HepG2 (cell line): ENCODE results near the gene PARVB. TPM values are rescaled to one million over a fixed set of nuclear protein-coding genes. Genes with fewer than 3 reads are reported as not detected.

Experiments used
- ATAC-seq: fragments of 200-7000 bp; cut with Tn5 transposase; 3 replicates; pipeline ENCODE4 v1.9.1; 2020; ENCODE audit warnings: mild to moderate bottlenecking, moderate library complexity
- BruUV-seq: library from RNA; stranded (reverse); fragments of 400-500 nt; replicated peaks from 2 replicates; lab custom pipeline; 2021; lab: Mats Ljungman, UMichigan
- CTCF ChIA-PET: fragments of 300-600 bp; formaldehyde crosslinking; extraction: SDS; loops from one replicate; lab custom pipeline; 2021; ENCODE audit warnings: low total read pairs, inconsistent platforms, low intra/inter-chr PET ratio; lab: Yijun Ruan, JAX
- POLR2A ChIA-PET: fragments of 350-600 bp; sonication (Branson Sonifier 250); formaldehyde crosslinking; loops from one replicate; lab custom pipeline; 2020; ENCODE audit warnings: antibody characterized with exemption, inconsistent platforms; lab: Yijun Ruan, JAX
- DNase-seq: peaks from one replicate; pipeline ENCODE4 v3.0.0-alpha.2; 2015; ENCODE audit warnings: low spot score
- FAIRE-seq: peaks from 3 replicates; lab custom pipeline; 2011; peaks lifted over from hg19 to GRCh38; lab: Jason Lieb, UNC
- H2AFZ ChIP-seq: one replicate; pipeline ENCODE4 v1.6.1; 2011; ENCODE audit warnings: low read length, inconsistent platforms
- H3K27ac ChIP-seq: fragments of 300-600 bp; 3 replicates; pipeline ENCODE4 v1.8.0; 2011; ENCODE audit warnings: mixed run types, mild to moderate bottlenecking, mixed read lengths, low read length, inconsistent platforms; ENCODE audit not compliant: insufficient read depth; ENCODE audit errors: extremely low read length
- H3K27me3 ChIP-seq, 2 experiments: fragments of 200-600 bp in 1 of 2; 2 replicates in 1 of 2; 3 replicates in 1 of 2; pipeline versions ENCODE4 v1.6.0 to v1.8.0; 2011; ENCODE audit warnings: low read length in 2 of 2, mild to moderate bottlenecking in 2 of 2, moderate library complexity in 2 of 2, inconsistent platforms in 1 of 2; ENCODE audit not compliant: insufficient read depth in 2 of 2, control insufficient read depth in 1 of 2
- H3K36me3 ChIP-seq, 2 experiments: fragments of 200-600 bp in 1 of 2; replicated peaks in 1 of 2; 2 replicates in 1 of 2; 3 replicates in 1 of 2; pipeline versions ENCODE4 v1.5.1 to v1.8.0; 2011; ENCODE audit warnings: low read length in 2 of 2, inconsistent platforms in 1 of 2; ENCODE audit not compliant: insufficient read depth in 2 of 2, control insufficient read depth in 1 of 2
- H3K4me1 ChIP-seq: 2 replicates; pipeline ENCODE4 v1.5.1; 2012; ENCODE audit warnings: low read length, inconsistent platforms; ENCODE audit not compliant: insufficient read depth
- H3K4me2 ChIP-seq: 2 replicates; pipeline ENCODE4 v1.6.0; 2011; ENCODE audit warnings: low read depth, low read length, inconsistent platforms
- H3K4me3 ChIP-seq, 3 experiments: fragments of 200-600 bp in 1 of 3; sonication (generic), shearing (Covaris generic) in 1 of 3; replicated peaks in 1 of 3; 2 replicates each; pipeline ENCODE4 v1.5.1; 2011 to 2016; ENCODE audit warnings: low read length in 3 of 3, inconsistent platforms in 2 of 3, low read depth in 2 of 3, mild to moderate bottlenecking in 2 of 3, control low read depth in 1 of 3, mixed read lengths in 1 of 3; ENCODE audit not compliant: insufficient read depth in 1 of 3
- H3K79me2 ChIP-seq: one replicate; pipeline ENCODE4 v1.6.1; 2011; ENCODE audit warnings: low read length, inconsistent platforms; ENCODE audit not compliant: insufficient read depth
- H3K9ac ChIP-seq: 2 replicates; pipeline ENCODE4 v1.6.0; 2011; ENCODE audit warnings: mild to moderate bottlenecking, low read depth, low read length, inconsistent platforms; ENCODE audit not compliant: insufficient read depth
- H3K9me3 ChIP-seq: 2 replicates; pipeline ENCODE4 v1.5.1; 2012; ENCODE audit warnings: mild to moderate bottlenecking, low read length
- H4K20me1 ChIP-seq: 2 replicates; pipeline ENCODE4 v1.6.0; 2011; ENCODE audit warnings: inconsistent platforms, mild to moderate bottlenecking, low read length, moderate library complexity; ENCODE audit not compliant: insufficient read depth
- KLF15 ChIP-seq: sonication (generic); formaldehyde crosslinking; IDR thresholded peaks from 2 replicates; pipeline ENCODE4 v1.8.1; 2023; ENCODE audit warnings: borderline replicate concordance, mild to moderate bottlenecking, inconsistent platforms, missing genetic modification reagents, mixed read lengths
- MLXIP ChIP-seq: sonication (generic); formaldehyde crosslinking; IDR thresholded peaks from 2 replicates; pipeline ENCODE4 v1.9.0; 2021; ENCODE audit warnings: missing genetic modification reagents, borderline replicate concordance
- SYNCRIP ChIP-seq: fragments of 200-400 bp; formaldehyde crosslinking; IDR thresholded peaks from 2 replicates; pipeline ENCODE4 v1.6.1; 2018; ENCODE audit warnings: mild to moderate bottlenecking, low read depth, low read length; ENCODE audit not compliant: insufficient read depth
- TBX3 ChIP-seq: fragments of 450-650 bp; IDR thresholded peaks from 2 replicates; pipeline ENCODE4 v1.6.1; 2017; ENCODE audit warnings: antibody characterized with exemption, mild to moderate bottlenecking, inconsistent platforms, borderline replicate concordance
- WIZ ChIP-seq: sonication (generic); formaldehyde crosslinking; IDR thresholded peaks from 2 replicates; pipeline ENCODE4 v1.5.1; 2020; ENCODE audit warnings: mild to moderate bottlenecking, missing genetic modification reagents
- ZFP82 ChIP-seq: sonication (generic); formaldehyde crosslinking; IDR thresholded peaks from 2 replicates; pipeline ENCODE4 v1.5.1; 2020; ENCODE audit warnings: mild to moderate bottlenecking, missing genetic modification reagents, borderline replicate concordance
- ZNF142 ChIP-seq: sonication (generic); formaldehyde crosslinking; IDR thresholded peaks from 2 replicates; pipeline ENCODE4 v1.4.0; 2020; ENCODE audit warnings: missing genetic modification reagents
- ZNF709 ChIP-seq: sonication (generic); formaldehyde crosslinking; IDR thresholded peaks from 2 replicates; pipeline ENCODE4 v1.5.0; 2020; ENCODE audit warnings: mild to moderate bottlenecking, missing genetic modification reagents
- WGBS: methylation state at CpG from one replicate; pipeline ENCODE4 v1.1.6; 2017; ENCODE audit warnings: low lambda C conversion rate; 5-methylcytosine and 5-hydroxymethylcytosine counted together
- in situ Hi-C: cut with HindIII; loops from 2 replicates; pipeline ENCODE4 v1.10.0; 2017; ENCODE audit warnings: low pct_unique_long_range_greater_than_20kb; ENCODE audit not compliant: extremely low pct_ligation_motif_present
- intact Hi-C: fragments of 100-400 bp; cut with micrococcal nuclease; formaldehyde crosslinking; loops from one replicate; pipeline ENCODE4 v1.10.0; 2022; ENCODE audit not compliant: unreplicated experiment
- polyA plus RNA-seq, 8 experiments: library from polyadenylated mRNA; depleted of rRNA in 3 of 8; stranded (reverse) in 7 of 8; unstranded in 1 of 8; fragments of >200 nt; fragmentation: Illumina TruSeq in 4 of 8; extraction: Trizol in 4 of 8; gene quantifications; 2 replicates each; pipeline versions ENCODE4 v1.2.1 to v1.2.3, GENCODE V29; 2011 to 2016; ENCODE audit warnings: low read depth in 4 of 8, missing spikeins in 1 of 8, mixed read lengths in 1 of 8; ENCODE audit not compliant: insufficient read depth in 1 of 8
- total RNA-seq, 5 experiments: library from RNA; depleted of rRNA; stranded (reverse); fragments of >200 nt; fragmentation: Illumina TruSeq; extraction: Trizol; gene quantifications; 2 replicates each; pipeline ENCODE4 v1.2.3, GENCODE V29; 2016; ENCODE audit warnings: low read depth in 1 of 5

The PARVB gene
- total and polyA plus RNA-seq, 2 of the 13 experiments (the other 11 are each of a cell fraction or from before 2014, with no cell fraction given): 0.11 to 0.15 TPM

- intact Hi-C loops (no loop called here), in situ Hi-C loops (no loop called here)
- Histone ChIP-seq H3K36me3 (no peaks in the 10 kb centered on the region), H3K9me3 (no peaks in the 10 kb centered on the region), H4K20me1 (no peaks in the 10 kb centered on the region), H3K27me3 (peaks cover 2 to 33% of the 10 kb centered on the region in 2 experiments; a peak in 4 of 5 replicates), H3K4me3 (no peak overlapping the region), H3K9ac (no peak overlapping the region), H2AFZ (no peak overlapping the region), H3K4me1 (no peaks in the 10 kb centered on the region), H3K27ac (no peak overlapping the region), H3K79me2 (no peaks in the 10 kb centered on the region), H3K4me2 (no peak overlapping the region)
- no TSS peak for BruUV-seq
- FAIRE-seq (no peak), DNase-seq (no peak), ATAC-seq (no peak; the same call in 2 of the 3 replicates)
- WGBS: 21% methylated on average over 10 of the region's 16 CpGs
- CTCF ChIA-PET: no interaction called here
- TF ChIP-seq ZNF709: no peak
- POLR2A ChIA-PET: no interaction called here
Observed at GRCh38 chr22:44205516-44206329, 181.6 kb downstream of the PARVB start.

GRCh38 chr22:44206330-44206645 is 182.2 kb downstream of the PARVB start:
- no peak for DNase-seq
- Histone ChIP-seq H3K4me1 (no peaks in the 10 kb centered on the region), H3K36me3 (no peaks in the 10 kb centered on the region), H3K79me2 (no peaks in the 10 kb centered on the region), H3K27me3 (peaks cover 2 to 27% of the 10 kb centered on the region in 2 experiments; a peak in 4 of 5 replicates), H4K20me1 (no peaks in the 10 kb centered on the region), H3K4me2 (no peak overlapping the region), H3K27ac (no peak overlapping the region), H3K9me3 (no peaks in the 10 kb centered on the region), H3K4me3 (no peak overlapping the region), H3K9ac (no peak overlapping the region), H2AFZ (no peak overlapping the region)
- intact Hi-C loops: no loop called here
- no peak for ATAC-seq
- FAIRE-seq: no peak
- CTCF ChIA-PET: no interaction called here
- 12% methylated on average over 8 of the region's 9 CpGs for WGBS
- no TSS peak for BruUV-seq
- POLR2A ChIA-PET: no interaction called here
- in situ Hi-C loops: no loop called here
- no peak for TF ChIP-seq KLF15
- TF ChIP-seq TBX3: no peak
- no peak for TF ChIP-seq ZNF142 (CRISPR knock-in tag)
- TF ChIP-seq WIZ: no peak
- no peak for TF ChIP-seq MLXIP (CRISPR knock-in tag)
- TF ChIP-seq SYNCRIP: no peak
- TF ChIP-seq ZFP82 (CRISPR knock-in tag): no peak
